GM19463 (cell line): ENCODE data around the gene NOSTRIN.
"Not testable (repeated sequence)": the region's sequence is repeated elsewhere in the genome, so short reads cannot be mapped to it uniquely, and the experiment has no call there.

Experiments used
- ATAC-seq: cut with Tn5 transposase; IDR thresholded peaks from one replicate; pipeline ENCODE4 v1.9.1; 2021; ENCODE audit warnings: mild to moderate bottlenecking, moderate library complexity; ENCODE audit not compliant: unreplicated experiment

The NOSTRIN gene

DNA sequence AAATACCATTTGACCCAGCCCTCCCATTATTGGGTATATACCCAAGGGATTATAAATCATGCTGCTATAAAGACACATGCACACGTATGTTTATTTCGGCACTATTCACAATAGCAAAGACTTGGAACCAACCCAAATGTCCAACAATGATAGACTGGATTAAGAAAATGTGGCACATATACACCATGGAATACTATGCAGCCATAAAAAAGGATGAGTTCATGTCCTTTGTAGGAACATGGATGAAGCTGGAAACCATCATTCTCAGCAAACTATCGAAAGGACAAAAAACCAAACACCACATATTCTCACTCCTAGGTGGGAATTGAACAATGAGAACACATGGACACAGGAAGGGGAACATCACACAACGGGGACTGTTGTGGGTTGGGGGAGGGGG lies 68.4 kb downstream of the NOSTRIN start:
- ATAC-seq, result not testable (repeated sequence)

- no peak for ATAC-seq
These were observed 72.1 kb downstream of the NOSTRIN start for GRCh38 chr2:168874368-168875054.

DNA sequence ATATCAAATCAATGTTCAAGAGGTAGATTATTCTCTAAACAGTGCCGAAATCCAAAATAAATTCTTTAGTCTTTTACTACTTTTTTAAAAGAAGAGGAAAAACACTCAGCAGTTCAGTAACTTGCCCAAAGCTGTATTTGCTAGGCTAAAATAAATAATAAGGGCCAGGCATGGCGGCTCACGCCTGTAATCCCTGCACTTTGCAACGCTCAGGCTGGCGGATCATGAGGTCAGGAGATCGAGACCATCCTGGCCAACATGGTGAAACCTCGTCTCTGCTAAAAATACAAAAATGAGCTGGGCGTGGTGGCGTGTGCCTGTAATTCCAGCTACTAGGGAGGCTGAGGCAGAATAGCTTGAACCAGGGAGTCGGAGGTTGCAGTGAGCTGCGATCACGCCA lies 79.7 kb downstream of the NOSTRIN start:
- not testable (repeated sequence) for ATAC-seq

GRCh38 chr2:168884975-168885374 lies 82.5 kb downstream of the NOSTRIN start:
- ATAC-seq, result no peak

- no peak for ATAC-seq
These were observed 87.2 kb downstream of the NOSTRIN start for GRCh38 chr2:168889635-168890005.

GRCh38 chr2:168890006-168890782 lies 87.8 kb downstream of the NOSTRIN start, which contains the start of gene SPC25:
TSS of gene SPC25 (minus strand) at chr2:168890430. CDS start at chr2:168889519, 911 bp downstream.
- ATAC-seq, result peak; percentile 100

- ATAC-seq, result no peak
These were observed 89.9 kb downstream of the NOSTRIN start for GRCh38 chr2:168892327-168892726.

GRCh38 chr2:168894101-168894500 lies 91.7 kb downstream of the NOSTRIN start:
- no peak for ATAC-seq

GRCh38 chr2:168894720-168895119 lies 92.3 kb downstream of the NOSTRIN start:
- ATAC-seq, result no peak

GRCh38 chr2:168895771-168896170 lies 93.3 kb downstream of the NOSTRIN start:
- ATAC-seq, result no peak

GRCh38 chr2:168896783-168897182 lies 94.3 kb downstream of the NOSTRIN start:
- ATAC-seq, result no peak

DNA sequence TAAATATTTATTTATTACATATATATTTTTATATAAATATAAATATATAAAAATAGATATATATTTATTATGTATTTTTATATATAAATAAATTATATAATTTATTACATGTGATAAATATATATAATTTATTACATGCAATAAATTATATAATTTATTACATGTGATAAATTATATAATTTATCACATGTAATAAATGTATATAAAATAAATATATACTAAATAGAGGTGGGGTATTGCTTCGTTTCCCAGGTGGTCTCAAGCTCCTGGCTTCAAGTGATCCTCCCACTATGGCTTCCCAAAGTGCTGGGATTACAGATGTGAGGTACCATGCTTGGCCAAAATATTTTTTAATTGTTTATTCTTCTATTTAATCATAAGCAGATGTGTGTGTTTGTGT lies 95.0 kb downstream of the NOSTRIN start:
- no peak for ATAC-seq

GRCh38 chr2:168901003-168901402 lies 98.6 kb downstream of the NOSTRIN start, which contains the start of gene G6PC2:
TSS of gene G6PC2 (plus strand) at chr2:168901291. CDS start at chr2:168901332, 41 bp downstream.
- no peak for ATAC-seq

GRCh38 chr2:168903888-168904287 lies 101.5 kb downstream of the NOSTRIN start:
- no peak for ATAC-seq

GRCh38 chr2:168904358-168904757 lies 101.9 kb downstream of the NOSTRIN start:
- no peak for ATAC-seq

GRCh38 chr2:168907940-168908662 lies 105.7 kb downstream of the NOSTRIN start:
- ATAC-seq, result no peak

DNA sequence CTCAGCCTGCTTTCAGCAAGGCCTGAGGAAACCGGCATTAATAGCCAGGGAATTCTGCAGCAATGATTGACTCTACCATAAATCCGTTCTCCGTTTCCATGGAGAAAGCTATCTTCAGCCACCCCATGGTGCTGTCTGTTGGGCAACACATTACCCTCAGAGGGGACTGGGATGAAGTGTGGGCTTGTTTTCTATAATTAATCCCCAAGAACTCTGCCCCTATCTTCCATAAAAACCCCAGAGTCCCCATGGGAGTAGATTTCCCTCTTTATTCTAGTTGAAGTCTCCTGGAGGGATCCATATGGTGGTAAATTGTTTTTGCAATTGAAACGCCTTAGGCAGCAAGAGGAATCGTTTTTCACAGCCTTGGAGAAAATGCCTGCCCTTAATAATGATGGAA lies 107.9 kb downstream of the NOSTRIN start:
- ATAC-seq, result no peak

DNA sequence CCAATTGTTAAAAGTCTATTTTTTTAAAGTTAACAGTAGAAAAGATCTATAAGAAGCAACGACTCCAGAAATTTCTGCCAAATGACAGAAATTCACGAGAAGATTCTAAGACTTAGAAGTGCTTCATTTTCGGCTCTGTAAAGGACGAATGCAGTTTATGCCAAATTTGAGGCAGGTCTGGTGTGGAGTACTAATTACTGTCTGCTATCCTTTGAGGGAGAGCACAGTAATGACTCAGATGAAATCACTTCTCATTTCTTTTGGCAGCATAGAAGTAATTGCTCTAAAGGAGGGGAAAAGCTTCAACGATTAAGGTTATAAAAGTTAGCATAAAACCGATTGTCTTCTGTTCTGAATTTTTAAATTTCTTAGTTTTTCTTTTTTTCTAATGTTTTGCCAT lies 110.0 kb downstream of the NOSTRIN start:
- no peak for ATAC-seq

GRCh38 chr2:168912901-168913369 lies 110.5 kb downstream of the NOSTRIN start:
- ATAC-seq, result no peak

- ATAC-seq, result no peak
These were observed 111.1 kb downstream of the NOSTRIN start for GRCh38 chr2:168913495-168913894.
